Mesendoderm (in vitro differentiated cells): ENCODE results near the gene MED4.
"Not testable (repeated sequence)": the region's sequence is repeated elsewhere in the genome, so short reads cannot be mapped to it uniquely, and the experiment has no call there.

ENCODE experiments used
- DNase-seq: peaks from one replicate; pipeline ENCODE4 v3.0.0; 2013
- H2AK5ac ChIP-seq: 2 replicates; pipeline ENCODE4 v1.6.1; 2013; ENCODE audit warnings: low read length, inconsistent platforms
- H2BK120ac ChIP-seq: 2 replicates; pipeline ENCODE4 v1.6.1; 2013; ENCODE audit warnings: low read depth, mild to moderate bottlenecking, low read length, moderate library complexity, mixed read lengths
- H2BK15ac ChIP-seq: replicated peaks from 2 replicates; pipeline ENCODE4 v1.6.1; 2013; ENCODE audit warnings: low read depth, mild to moderate bottlenecking, moderate library complexity
- H2BK5ac ChIP-seq: 2 replicates; pipeline ENCODE4 v1.6.1; 2013; ENCODE audit warnings: low read length, inconsistent platforms
- H3K18ac ChIP-seq: 2 replicates; pipeline ENCODE4 v1.6.1; 2013; ENCODE audit warnings: mild to moderate bottlenecking, low read length, mixed read lengths
- H3K23ac ChIP-seq: one replicate; pipeline ENCODE4 v1.6.1; 2013; ENCODE audit warnings: low read length
- H3K27ac ChIP-seq: 2 replicates; pipeline ENCODE4 v1.5.1; 2013; ENCODE audit warnings: low read depth, mild to moderate bottlenecking, inconsistent platforms, low read length, moderate library complexity
- H3K27me3 ChIP-seq: 2 replicates; pipeline ENCODE4 v1.6.1; 2013; ENCODE audit warnings: low read length, control low read depth, mild to moderate bottlenecking, inconsistent platforms; ENCODE audit not compliant: insufficient read depth, poor library complexity
- H3K36me3 ChIP-seq: 2 replicates; pipeline ENCODE4 v1.6.1; 2013; ENCODE audit warnings: low read length, inconsistent platforms; ENCODE audit not compliant: control insufficient read depth, insufficient read depth
- H3K4ac ChIP-seq: one replicate; pipeline ENCODE4 v1.6.1; 2013; ENCODE audit warnings: low read depth, mild to moderate bottlenecking, low read length, moderate library complexity
- H3K4me1 ChIP-seq: 2 replicates; pipeline ENCODE4 v1.6.1; 2013; ENCODE audit warnings: low read depth, low read length, inconsistent platforms; ENCODE audit not compliant: control insufficient read depth
- H3K4me2 ChIP-seq: 2 replicates; pipeline ENCODE4 v1.6.1; 2013; ENCODE audit warnings: low read length
- H3K4me3 ChIP-seq: 2 replicates; pipeline ENCODE4 v1.5.1; 2013; ENCODE audit warnings: mild to moderate bottlenecking, low read length
- H3K56ac ChIP-seq: one replicate; pipeline ENCODE4 v1.6.1; 2013; ENCODE audit warnings: low read length
- H3K79me1 ChIP-seq: 2 replicates; pipeline ENCODE4 v1.6.1; 2013; ENCODE audit warnings: low read length, inconsistent platforms
- H3K79me2 ChIP-seq: 2 replicates; pipeline ENCODE4 v1.6.1; 2013; ENCODE audit warnings: mild to moderate bottlenecking, low read length; ENCODE audit not compliant: control insufficient read depth, insufficient read depth
- H3K9ac ChIP-seq: 2 replicates; pipeline ENCODE4 v1.6.1; 2013; ENCODE audit warnings: low read length, inconsistent platforms
- H4K5ac ChIP-seq: one replicate; pipeline ENCODE4 v1.6.1; 2013; ENCODE audit warnings: low read length
- H4K8ac ChIP-seq: one replicate; pipeline ENCODE4 v1.6.1; 2013; ENCODE audit warnings: low read depth, mild to moderate bottlenecking, control low read depth, low read length, moderate library complexity
- WGBS: extraction: QIAGEN DNeasy Blood & Tissue Kit; methylation state at CpG from one replicate; pipeline ENCODE4 v1.1.7; 2013; ENCODE audit warnings: low lambda C conversion rate, missing lambda C conversion rate; ENCODE audit not compliant: insufficient coverage; ENCODE audit errors: extremely low coverage; 5-methylcytosine and 5-hydroxymethylcytosine counted together

Gene MED4

DNA sequence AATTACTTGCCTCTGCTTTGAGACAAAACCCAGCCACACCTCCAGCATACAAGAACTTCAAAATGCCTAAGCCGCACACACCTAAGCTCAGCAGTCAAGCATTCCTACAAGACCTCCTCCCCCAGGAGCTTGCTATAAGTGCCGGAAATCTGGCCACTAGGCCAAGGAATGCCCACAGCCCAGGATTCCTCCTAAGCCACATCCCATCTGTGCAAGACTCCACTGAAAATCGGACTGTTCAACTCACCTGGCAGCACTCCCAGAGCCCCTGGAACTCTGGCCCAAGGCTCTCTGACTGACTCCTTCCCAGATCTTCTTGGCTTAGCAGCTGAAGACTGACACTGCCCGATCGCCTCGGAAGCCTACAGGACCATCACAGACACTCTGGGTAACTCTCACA lies 36.4 kb downstream of the MED4 start:
- H3K4me3 ChIP-seq, H3K18ac ChIP-seq, H4K8ac ChIP-seq, H3K79me1 ChIP-seq, H3K79me2 ChIP-seq, H3K9ac ChIP-seq, H3K4me1 ChIP-seq, DNase-seq, H3K36me3 ChIP-seq, H2BK5ac ChIP-seq, H4K5ac ChIP-seq, H3K4ac ChIP-seq, H2BK15ac ChIP-seq, H2BK120ac ChIP-seq, H2AK5ac ChIP-seq, H3K27me3 ChIP-seq, H3K4me2 ChIP-seq, H3K27ac ChIP-seq, H3K23ac ChIP-seq, H3K56ac ChIP-seq: not testable (repeated sequence)
- WGBS = no CpG with 5 or more reads among the region's 6 CpGs

DNA sequence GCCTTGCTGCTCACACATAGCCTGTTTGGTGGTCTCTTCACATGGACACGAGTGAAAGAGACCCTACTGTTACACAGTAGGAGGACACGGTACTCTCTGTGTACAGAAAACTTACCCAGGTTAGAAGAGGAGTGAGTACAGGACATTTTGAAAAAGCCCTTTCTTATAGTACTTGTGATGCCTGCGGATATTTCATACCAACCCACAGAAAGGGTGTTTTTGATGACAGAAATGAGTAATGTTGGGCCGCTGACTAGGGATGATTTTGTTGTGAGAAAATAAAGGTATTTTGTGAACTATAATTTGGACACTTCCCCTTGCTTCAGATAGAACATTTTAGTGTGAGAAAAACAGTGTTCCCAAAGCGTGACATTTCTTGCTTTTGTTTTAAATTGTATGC lies 39.2 kb downstream of the MED4 start:
- Histone ChIP-seq H3K56ac (no peak overlapping the region), H3K79me2 (no peaks in the 10 kb centered on the region), H2BK5ac (no peak overlapping the region), H3K4me1 (no peaks in the 10 kb centered on the region), H2AK5ac (no peak overlapping the region), H3K18ac (no peak overlapping the region), H2BK15ac (no peak overlapping the region), H2BK120ac (no peak overlapping the region), H3K4me2 (no peak overlapping the region), H3K9ac (no peak overlapping the region), H3K4me3 (no peak overlapping the region), H3K79me1 (no peaks in the 10 kb centered on the region), H4K8ac (no peak overlapping the region), H3K27me3 (no peaks in the 10 kb centered on the region), H3K4ac (no peak overlapping the region), H3K23ac (no peak overlapping the region), H4K5ac (no peak overlapping the region), H3K27ac (no peak overlapping the region), H3K36me3 (peaks cover under 1% of the 10 kb centered on the region)
- WGBS = 100% methylated on average over 1 of the region's 5 CpGs
- no peak for DNase-seq

DNA sequence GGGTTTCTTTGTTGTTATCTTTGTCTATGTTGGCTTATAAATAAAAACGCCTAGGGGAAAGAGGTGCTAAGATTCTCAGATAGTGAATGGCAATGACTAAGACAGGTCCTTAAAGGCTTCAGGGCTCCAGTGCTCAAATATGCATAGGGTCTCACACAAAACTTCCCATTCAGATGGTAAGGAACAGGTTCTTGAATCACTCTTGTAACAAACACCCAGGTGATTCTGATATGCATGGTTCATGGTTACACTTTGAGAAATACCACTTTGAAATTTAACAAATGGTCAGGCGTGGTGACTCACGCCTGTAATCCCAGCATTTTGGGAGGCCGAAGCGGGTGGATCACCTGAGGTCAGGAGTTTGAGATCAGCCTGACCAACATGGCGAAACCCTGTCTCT lies 40.3 kb downstream of the MED4 start:
- no peak overlapping the region for H2AK5ac ChIP-seq
- H3K4me2 ChIP-seq = no peak overlapping the region
- no peak overlapping the region for H2BK15ac ChIP-seq
- H3K4ac ChIP-seq = no peak overlapping the region
- no peak overlapping the region for H3K4me3 ChIP-seq
- H2BK5ac ChIP-seq = no peak overlapping the region
- no peak overlapping the region for H2BK120ac ChIP-seq
- peaks cover 2% of the 10 kb centered on the region for H3K36me3 ChIP-seq
- H3K18ac ChIP-seq = no peak overlapping the region
- H3K56ac ChIP-seq = no peak overlapping the region
- H3K23ac ChIP-seq = no peak overlapping the region
- no peak overlapping the region for H4K5ac ChIP-seq
- no peak overlapping the region for H3K27ac ChIP-seq
- no peak overlapping the region for H4K8ac ChIP-seq
- no peaks in the 10 kb centered on the region for H3K27me3 ChIP-seq
- no peak overlapping the region for H3K9ac ChIP-seq
- H3K79me1 ChIP-seq = no peaks in the 10 kb centered on the region
- no CpG with 5 or more reads among the region's 6 CpGs for WGBS
- no peaks in the 10 kb centered on the region for H3K4me1 ChIP-seq
- H3K79me2 ChIP-seq = no peaks in the 10 kb centered on the region
- peak; percentile 21 for DNase-seq

DNA sequence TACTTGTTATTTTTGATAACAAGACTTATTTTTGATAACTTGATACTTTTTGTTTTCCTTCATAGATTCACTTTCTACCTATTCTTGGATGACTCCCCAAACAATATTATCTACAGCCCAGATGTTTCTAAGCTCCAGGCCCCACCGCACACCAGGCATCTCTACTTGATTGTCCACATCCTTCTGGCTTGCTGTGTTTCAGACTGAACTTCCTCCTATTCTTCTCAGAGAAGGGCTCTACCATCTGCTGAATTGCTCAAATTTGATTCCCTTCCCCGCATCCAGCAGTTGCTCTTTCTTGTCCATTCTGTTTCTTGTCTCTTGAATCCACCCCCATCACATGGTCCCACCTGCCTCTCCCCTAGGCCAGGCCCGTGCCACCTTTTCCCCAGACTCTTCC lies 44.4 kb downstream of the MED4 start:
- H3K4me1 ChIP-seq = no peaks in the 10 kb centered on the region
- no peak for DNase-seq
- H3K4me2 ChIP-seq = no peak overlapping the region
- no peak overlapping the region for H3K4ac ChIP-seq
- H3K79me1 ChIP-seq = no peaks in the 10 kb centered on the region
- no peak overlapping the region for H2BK15ac ChIP-seq
- no CpG with 5 or more reads among the region's 3 CpGs for WGBS
- H3K18ac ChIP-seq = no peak overlapping the region
- H3K56ac ChIP-seq = no peak overlapping the region
- no peak overlapping the region for H4K5ac ChIP-seq
- no peak overlapping the region for H2BK120ac ChIP-seq
- no peak overlapping the region for H3K27ac ChIP-seq
- no peak overlapping the region for H2AK5ac ChIP-seq
- no peak overlapping the region for H2BK5ac ChIP-seq
- H3K79me2 ChIP-seq = no peaks in the 10 kb centered on the region
- H3K23ac ChIP-seq = no peak overlapping the region
- no peak overlapping the region for H3K9ac ChIP-seq
- no peaks in the 10 kb centered on the region for H3K27me3 ChIP-seq
- H3K4me3 ChIP-seq = no peak overlapping the region
- peaks cover 2% of the 10 kb centered on the region for H3K36me3 ChIP-seq
- H4K8ac ChIP-seq = no peak overlapping the region

DNA sequence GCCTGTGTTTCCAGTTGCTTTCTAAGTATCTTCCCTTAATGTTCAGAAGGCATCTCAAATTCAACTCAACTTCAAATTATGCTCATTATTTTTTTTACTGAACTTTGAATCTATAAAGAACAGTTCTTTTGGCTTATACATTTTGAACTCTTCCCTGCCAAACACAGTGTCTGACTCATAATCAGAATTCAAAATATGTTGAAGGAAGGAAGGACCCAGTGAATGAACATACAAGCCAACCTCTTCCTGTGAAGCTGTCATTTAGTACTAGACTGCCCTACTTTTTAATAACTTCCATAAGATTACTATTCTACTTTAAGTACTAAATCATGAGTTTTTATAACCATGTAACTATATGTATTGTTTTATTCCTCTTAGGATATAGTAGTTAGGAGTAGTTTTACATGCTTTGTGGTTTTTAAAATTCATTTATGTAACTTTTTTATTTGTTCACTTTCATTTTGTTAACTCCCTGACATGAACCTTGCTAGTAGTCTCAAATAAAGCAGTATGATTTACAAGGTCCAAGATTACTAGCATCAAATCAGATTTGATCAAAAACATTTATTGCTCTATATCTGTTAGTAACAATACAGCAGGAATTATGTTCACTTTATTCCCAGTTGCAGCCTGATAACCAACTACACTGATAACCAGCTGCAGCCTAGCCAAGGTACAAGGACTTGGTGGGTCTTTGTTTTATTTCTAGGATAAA lies 51.0 kb downstream of the MED4 start:
- no peak for DNase-seq
- no peak overlapping the region for H3K4me2 ChIP-seq
- H3K23ac ChIP-seq = no peak overlapping the region
- peaks cover 4% of the 10 kb centered on the region for H3K36me3 ChIP-seq
- H2BK15ac ChIP-seq = no peak overlapping the region
- no peak overlapping the region for H3K9ac ChIP-seq
- H3K4me1 ChIP-seq = peaks cover 5% of the 10 kb centered on the region
- no peak overlapping the region for H3K56ac ChIP-seq
- no peak overlapping the region for H2BK120ac ChIP-seq
- H3K18ac ChIP-seq = no peak overlapping the region
- H3K4me3 ChIP-seq = no peak overlapping the region
- no peak overlapping the region for H2BK5ac ChIP-seq
- H4K5ac ChIP-seq = no peak overlapping the region
- H4K8ac ChIP-seq = no peak overlapping the region
- H3K79me2 ChIP-seq = peaks cover 12% of the 10 kb centered on the region
- H3K27me3 ChIP-seq = no peaks in the 10 kb centered on the region
- no peak overlapping the region for H2AK5ac ChIP-seq
- no peak overlapping the region for H3K4ac ChIP-seq
- peaks cover 4% of the 10 kb centered on the region for H3K79me1 ChIP-seq
- no peak overlapping the region for H3K27ac ChIP-seq

DNA sequence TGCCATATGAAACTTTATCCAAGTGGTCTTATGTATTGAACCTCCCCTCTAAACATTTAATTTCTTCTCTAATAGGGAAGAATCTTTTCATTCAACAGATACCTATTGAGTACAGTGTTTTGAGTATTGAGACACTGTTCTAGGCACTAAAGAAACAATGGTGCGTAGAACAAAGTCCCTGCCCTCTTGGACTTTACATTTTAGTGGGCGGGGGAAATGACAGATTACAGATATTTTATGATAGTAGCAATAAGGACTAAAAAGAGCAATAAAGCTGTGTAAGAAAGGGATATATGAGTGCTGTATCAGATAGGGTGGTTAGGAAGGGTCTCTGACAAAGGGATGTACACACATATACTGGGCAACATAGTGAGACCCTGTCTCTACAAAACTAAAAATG lies 52.0 kb downstream of the MED4 start:
- Histone ChIP-seq H3K23ac (no peak overlapping the region), H3K4me3 (no peak overlapping the region), H3K27me3 (no peaks in the 10 kb centered on the region), H3K18ac (no peak overlapping the region), H3K79me2 (peaks cover 12% of the 10 kb centered on the region), H3K56ac (no peak overlapping the region), H3K27ac (no peak overlapping the region), H3K4me1 (peaks cover 6% of the 10 kb centered on the region), H2BK120ac (no peak overlapping the region), H2BK15ac (no peak overlapping the region), H2BK5ac (no peak overlapping the region), H4K5ac (no peak overlapping the region), H2AK5ac (no peak overlapping the region), H3K4me2 (no peak overlapping the region), H3K4ac (no peak overlapping the region), H4K8ac (no peak overlapping the region), H3K79me1 (peaks cover 4% of the 10 kb centered on the region), H3K9ac (no peak overlapping the region), H3K36me3 (peaks cover 4% of the 10 kb centered on the region)
- no peak for DNase-seq
- WGBS = no CpG with 5 or more reads among the region's 2 CpGs
